K562 (cell line): ENCODE data around the gene PDCD6IP. TPM values are rescaled to one million over a fixed set of nuclear protein-coding genes. Genes with fewer than 3 reads are reported as not detected.

Experiments
- ARID1B ChIP-seq: fragments of 450-650 bp; IDR thresholded peaks from 2 replicates; pipeline ENCODE4 v1.6.1; 2016; ENCODE audit warnings: antibody characterized with exemption, mild to moderate bottlenecking, inconsistent platforms
- ATF4 ChIP-seq: fragments of 450-650 bp; formaldehyde crosslinking; IDR thresholded peaks from 2 replicates; pipeline ENCODE4 v1.4.0; 2022; ENCODE audit warnings: mild to moderate bottlenecking, moderate library complexity
- BHLHE40 ChIP-seq: IDR thresholded peaks from 2 replicates; pipeline ENCODE4 v1.6.1; 2011; ENCODE audit warnings: low read length, improper control_type of control experiment
- CBX8 ChIP-seq: fragments of 200-600 bp; sonication (generic); IDR thresholded peaks from 2 replicates; pipeline ENCODE4 v1.6.1; 2012; ENCODE audit warnings: borderline replicate concordance, mixed run types, low read depth, mild to moderate bottlenecking, moderate library complexity, mixed read lengths, low read length, control low read depth, inconsistent platforms; ENCODE audit not compliant: poor library complexity, severe bottlenecking; ENCODE audit errors: extremely low read depth
- CHAMP1 ChIP-seq: fragments of 450-650 bp; IDR thresholded peaks from 2 replicates; pipeline ENCODE4 v1.6.1; 2016; ENCODE audit warnings: mild to moderate bottlenecking
- CTBP1 ChIP-seq: fragments of 450-650 bp; IDR thresholded peaks from 2 replicates; pipeline ENCODE4 v1.6.1; 2016; ENCODE audit warnings: borderline replicate concordance
- FOSL1 ChIP-seq: fragments of 200-800 bp; sonication (Bioruptor generic); conservative IDR thresholded peaks from 2 replicates; pipeline ENCODE4 v1.6.1; 2016; ENCODE audit warnings: missing genetic modification characterization, missing compliant biosample characterization
- MAX ChIP-seq: sonication (generic); formaldehyde crosslinking; IDR thresholded peaks from 2 replicates; pipeline ENCODE4 v1.9.0; 2022; ENCODE audit warnings: mild to moderate bottlenecking, missing genetic modification reagents
- MECOM ChIP-seq: fragments of 250-450 bp; sonication (Bioruptor Pico); IDR thresholded peaks from 2 replicates; pipeline ENCODE4 v1.8.0; 2022; ENCODE audit warnings: inconsistent platforms
- PHB2 ChIP-seq: fragments of 450-650 bp; IDR thresholded peaks from 2 replicates; pipeline ENCODE4 v1.6.1; 2017; ENCODE audit warnings: low read depth
- POLR2H ChIP-seq: IDR thresholded peaks from 2 replicates; pipeline ENCODE4 v1.6.1; 2016; ENCODE audit warnings: missing genetic modification characterization, low read depth, mild to moderate bottlenecking, control low read depth, missing compliant biosample characterization, moderate library complexity
- PTTG1 ChIP-seq: fragments of 450-650 bp; IDR thresholded peaks from 2 replicates; pipeline ENCODE4 v1.6.1; 2016; ENCODE audit warnings: low read depth, mild to moderate bottlenecking, missing genetic modification characterization, missing compliant biosample characterization
- RCOR1 ChIP-seq, 2 experiments: IDR thresholded peaks; 2 replicates each; pipeline ENCODE4 v1.6.1; 2012; ENCODE audit warnings: low read depth in 2 of 2, low read length in 2 of 2, borderline replicate concordance in 1 of 2, improper control_type of control experiment in 1 of 2
- SMARCA4 ChIP-seq: fragments of 450-650 bp; IDR thresholded peaks from 2 replicates; pipeline ENCODE4 v1.6.1; 2016
- SP2 ChIP-seq: IDR thresholded peaks from 2 replicates; pipeline ENCODE4 v1.6.1; 2011; ENCODE audit warnings: mild to moderate bottlenecking, low read depth, low read length, moderate library complexity; ENCODE audit not compliant: poor library complexity, severe bottlenecking; ENCODE audit errors: extremely low read depth
- ZKSCAN1 ChIP-seq: fragments of 150-350 bp; IDR thresholded peaks from 2 replicates; pipeline ENCODE4 v1.6.1; 2016; ENCODE audit warnings: low read depth, low read length
- ZNF707 ChIP-seq: fragments of 250-450 bp; sonication (Bioruptor Pico); conservative IDR thresholded peaks from 2 replicates; pipeline ENCODE4 v1.8.0; 2022; ENCODE audit warnings: inconsistent platforms, mild to moderate bottlenecking, moderate library complexity
- ZNF717 ChIP-seq: fragments of 250-450 bp; sonication (Bioruptor Pico); IDR thresholded peaks from 2 replicates; pipeline ENCODE4 v1.5.0; 2021
- ZNF830 ChIP-seq: fragments of 250-450 bp; sonication (Bioruptor Pico); IDR thresholded peaks from 2 replicates; pipeline ENCODE4 v1.5.0; 2021; ENCODE audit warnings: mild to moderate bottlenecking
- polyA plus RNA-seq, 8 experiments: library from polyadenylated mRNA; depleted of rRNA in 4 of 8; stranded (reverse) in 5 of 8; unstranded in 3 of 8; fragments of >200 nt; fragmentation: Nextera tagmentation in 2 of 8; fragmentation: Illumina TruSeq in 1 of 8; extraction: Ambion mirVana in 2 of 8; extraction: Trizol in 1 of 8; gene quantifications; 2 replicates each; pipeline versions ENCODE4 v1.2.1 to v1.2.3, GENCODE V29; 2011 to 2014; ENCODE audit warnings: inconsistent platforms in 1 of 8, missing spikeins in 1 of 8
- total RNA-seq, 7 experiments: library from RNA; depleted of rRNA in 6 of 7; stranded (reverse); fragments of >200 nt in 6 of 7; fragmentation: Illumina TruSeq in 2 of 7; extraction: Trizol in 2 of 7; gene quantifications; 2 replicates each; pipeline versions ENCODE4 v1.2.1 to v1.2.3, GENCODE V29; 2011 to 2021; ENCODE audit warnings: low replicate concordance in 1 of 7
- TF ChIP-seq, protein P1 (sequence below), 2 experiments: fragments of 450-650 bp in 1 of 2; sonication (generic) in 1 of 2; formaldehyde crosslinking; conservative IDR thresholded peaks; 2 replicates each; pipeline versions ENCODE4 v1.4.0 to v1.8.1; 2020 to 2022; ENCODE audit warnings: mild to moderate bottlenecking in 1 of 2, missing genetic modification reagents in 1 of 2
- TF ChIP-seq, protein P2 (sequence below): fragments of 450-650 bp; IDR thresholded peaks from 2 replicates; pipeline ENCODE4 v1.6.1; 2016; ENCODE audit warnings: missing biosample characterization, missing genetic modification characterization
- TF ChIP-seq, protein P3 (sequence below): sonication (generic); formaldehyde crosslinking; IDR thresholded peaks from 2 replicates; pipeline ENCODE4 v1.8.0; 2022; ENCODE audit warnings: mild to moderate bottlenecking, low read depth, missing genetic modification reagents

Gene PDCD6IP
- total and polyA plus RNA-seq, 9 of the 15 experiments (the other 6 are each of a cell fraction or from before 2014, with no cell fraction given) = 40.2 to 302 (median 122) TPM

GRCh38 chr3:33900809-33901505, 102.5 kb downstream of the PDCD6IP start (continued):
- TF ChIP-seq ARID1B (peak; percentile 100), CTBP1 (peak; percentile 94), ATF4 (0 out of 2 replicates have a peak, but pooled peaks have one; percentile 9), ZNF717 (CRISPR knock-in tag) (no peak), SMARCA4 (peak; percentile 99), MAX (peak; percentile 94), BHLHE40 (peak; percentile 93), MECOM (CRISPR knock-in tag) (peak; percentile 66), POLR2H (tag) (0 out of 2 replicates have a peak, but pooled peaks have one; percentile 9), CHAMP1 (peak; percentile 98), ZNF707 (CRISPR knock-in tag) (no peak), ZNF830 (CRISPR knock-in tag) (no peak), CBX8 (no peak), FOSL1 (peak; percentile 84), RCOR1 (IDR thresholded peaks at IDR 0.05; ENCODE audit: borderline replicate concordance in 1 of 2, low read depth in 2 of 2, low read length in 2 of 2) (peak; percentile 71 to 90), PTTG1 (no peak; the same call in 1 of the 2 replicates), SP2 (no peak), ZKSCAN1 (no peak), PHB2 (peak; percentile 92)
- TF ChIP-seq, protein P1, sequence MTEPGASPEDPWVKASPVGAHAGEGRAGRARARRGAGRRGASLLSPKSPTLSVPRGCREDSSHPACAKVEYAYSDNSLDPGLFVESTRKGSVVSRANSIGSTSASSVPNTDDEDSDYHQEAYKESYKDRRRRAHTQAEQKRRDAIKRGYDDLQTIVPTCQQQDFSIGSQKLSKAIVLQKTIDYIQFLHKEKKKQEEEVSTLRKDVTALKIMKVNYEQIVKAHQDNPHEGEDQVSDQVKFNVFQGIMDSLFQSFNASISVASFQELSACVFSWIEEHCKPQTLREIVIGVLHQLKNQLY (CRISPR knock-in tag; conservative IDR thresholded peaks at IDR 0.05) = no peak
- TF ChIP-seq, protein P2, sequence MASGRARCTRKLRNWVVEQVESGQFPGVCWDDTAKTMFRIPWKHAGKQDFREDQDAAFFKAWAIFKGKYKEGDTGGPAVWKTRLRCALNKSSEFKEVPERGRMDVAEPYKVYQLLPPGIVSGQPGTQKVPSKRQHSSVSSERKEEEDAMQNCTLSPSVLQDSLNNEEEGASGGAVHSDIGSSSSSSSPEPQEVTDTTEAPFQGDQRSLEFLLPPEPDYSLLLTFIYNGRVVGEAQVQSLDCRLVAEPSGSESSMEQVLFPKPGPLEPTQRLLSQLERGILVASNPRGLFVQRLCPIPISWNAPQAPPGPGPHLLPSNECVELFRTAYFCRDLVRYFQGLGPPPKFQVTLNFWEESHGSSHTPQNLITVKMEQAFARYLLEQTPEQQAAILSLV (tag) = 0 out of 2 replicates have a peak, but pooled peaks have one; percentile 63
- TF ChIP-seq, protein P3, sequence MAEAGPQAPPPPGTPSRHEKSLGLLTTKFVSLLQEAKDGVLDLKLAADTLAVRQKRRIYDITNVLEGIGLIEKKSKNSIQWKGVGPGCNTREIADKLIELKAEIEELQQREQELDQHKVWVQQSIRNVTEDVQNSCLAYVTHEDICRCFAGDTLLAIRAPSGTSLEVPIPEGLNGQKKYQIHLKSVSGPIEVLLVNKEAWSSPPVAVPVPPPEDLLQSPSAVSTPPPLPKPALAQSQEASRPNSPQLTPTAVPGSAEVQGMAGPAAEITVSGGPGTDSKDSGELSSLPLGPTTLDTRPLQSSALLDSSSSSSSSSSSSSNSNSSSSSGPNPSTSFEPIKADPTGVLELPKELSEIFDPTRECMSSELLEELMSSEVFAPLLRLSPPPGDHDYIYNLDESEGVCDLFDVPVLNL (CRISPR knock-in tag) = no peak
